ENCODE data around the gene GSG1.

- TF ChIP-seq EP300 (IDR thresholded peaks at IDR 0.05): no peak
- no peak for TF ChIP-seq POLR2A (IDR thresholded peaks at IDR 0.05)
- no peak for TF ChIP-seq POLR2AphosphoS5 (IDR thresholded peaks at IDR 0.05)
- no peak for TF ChIP-seq CTCF (IDR thresholded peaks at IDR 0.05)
Measured at GRCh38 chr12:13093191-13093847, 10.1 kb downstream of the GSG1 start.
